Ammon's horn (tissue), 1 donor: Measurements from ENCODE around the gene GAA.

Source experiments
- DNase-seq: peaks from one replicate; pipeline ENCODE4 v3.0.0-alpha.2; 2016; ENCODE audit warnings: low spot score

GAA gene

DNA sequence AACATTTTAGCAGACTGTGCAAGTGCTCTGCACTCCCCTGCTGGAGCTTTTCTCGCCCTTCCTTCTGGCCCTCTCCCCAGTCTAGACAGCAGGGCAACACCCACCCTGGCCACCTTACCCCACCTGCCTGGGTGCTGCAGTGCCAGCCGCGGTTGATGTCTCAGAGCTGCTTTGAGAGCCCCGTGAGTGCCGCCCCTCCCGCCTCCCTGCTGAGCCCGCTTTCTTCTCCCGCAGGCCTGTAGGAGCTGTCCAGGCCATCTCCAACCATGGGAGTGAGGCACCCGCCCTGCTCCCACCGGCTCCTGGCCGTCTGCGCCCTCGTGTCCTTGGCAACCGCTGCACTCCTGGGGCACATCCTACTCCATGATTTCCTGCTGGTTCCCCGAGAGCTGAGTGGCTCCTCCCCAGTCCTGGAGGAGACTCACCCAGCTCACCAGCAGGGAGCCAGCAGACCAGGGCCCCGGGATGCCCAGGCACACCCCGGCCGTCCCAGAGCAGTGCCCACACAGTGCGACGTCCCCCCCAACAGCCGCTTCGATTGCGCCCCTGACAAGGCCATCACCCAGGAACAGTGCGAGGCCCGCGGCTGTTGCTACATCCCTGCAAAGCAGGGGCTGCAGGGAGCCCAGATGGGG, 3.1 kb downstream of the GAA start:
- DNase-seq = no peak

DNA sequence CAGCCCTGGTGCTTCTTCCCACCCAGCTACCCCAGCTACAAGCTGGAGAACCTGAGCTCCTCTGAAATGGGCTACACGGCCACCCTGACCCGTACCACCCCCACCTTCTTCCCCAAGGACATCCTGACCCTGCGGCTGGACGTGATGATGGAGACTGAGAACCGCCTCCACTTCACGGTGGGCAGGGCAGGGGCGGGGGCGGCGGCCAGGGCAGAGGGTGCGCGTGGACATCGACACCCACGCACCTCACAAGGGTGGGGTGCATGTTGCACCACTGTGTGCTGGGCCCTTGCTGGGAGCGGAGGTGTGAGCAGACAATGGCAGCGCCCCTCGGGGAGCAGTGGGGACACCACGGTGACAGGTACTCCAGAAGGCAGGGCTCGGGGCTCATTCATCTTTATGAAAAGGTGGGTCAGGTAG, 3.6 kb downstream of the GAA start:
- no peak for DNase-seq

DNA sequence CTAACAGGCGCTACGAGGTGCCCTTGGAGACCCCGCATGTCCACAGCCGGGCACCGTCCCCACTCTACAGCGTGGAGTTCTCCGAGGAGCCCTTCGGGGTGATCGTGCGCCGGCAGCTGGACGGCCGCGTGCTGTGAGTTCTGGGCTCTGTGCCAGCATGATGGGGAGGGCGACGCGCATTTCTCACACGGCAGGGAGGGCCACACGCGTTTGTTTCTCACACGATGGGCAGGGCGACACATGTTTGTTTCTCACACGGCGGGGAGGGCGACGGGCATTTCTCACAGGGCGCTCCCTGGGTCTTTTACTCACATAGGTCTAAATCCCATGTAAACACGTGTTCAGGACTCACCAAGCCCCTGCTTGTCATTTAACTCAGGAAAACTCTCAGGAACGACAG, 4.4 kb downstream of the GAA start:
- peak; percentile 58 for DNase-seq

DNA sequence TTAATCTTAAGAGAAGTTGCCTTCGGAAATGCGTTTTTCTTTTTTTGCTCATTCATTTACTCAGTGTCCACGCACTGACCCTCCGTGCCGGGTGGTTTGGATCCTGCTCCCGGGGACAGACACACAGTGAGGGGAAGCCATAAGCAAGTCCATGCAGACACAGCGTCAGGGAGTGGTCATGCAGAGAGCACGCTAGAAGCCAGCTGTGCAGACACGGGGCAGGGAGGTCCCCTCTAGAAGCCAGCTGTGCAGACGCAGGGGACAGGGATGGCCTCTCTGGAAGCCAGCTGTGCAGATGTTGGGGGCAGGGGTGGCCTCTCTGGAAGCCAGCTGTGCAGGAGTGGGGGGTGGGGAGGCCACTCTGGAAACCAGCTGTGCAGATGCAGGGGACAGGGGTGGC, 4.8 kb downstream of the GAA start:
- DNase-seq = no peak

DNA sequence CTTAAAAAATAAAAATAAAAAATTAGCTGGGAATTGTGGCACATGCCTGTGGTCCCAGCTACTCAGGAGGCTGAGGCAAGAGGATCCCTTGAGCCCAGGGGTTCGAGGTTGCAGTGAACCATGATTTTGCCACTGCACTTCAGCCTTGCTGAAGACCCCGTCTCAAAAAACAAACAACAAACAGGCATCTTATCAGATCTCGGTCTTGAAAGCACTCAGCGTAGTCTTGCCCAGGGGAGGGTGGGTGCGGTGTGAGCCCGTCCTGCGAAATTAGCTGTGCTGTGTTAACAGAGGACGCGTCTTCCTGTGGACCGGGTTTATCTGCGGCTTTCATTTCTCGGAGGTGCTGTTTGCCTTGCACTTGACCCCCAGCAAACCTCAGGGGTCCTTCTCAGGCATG, 5.4 kb downstream of the GAA start:
- DNase-seq = no peak

DNA sequence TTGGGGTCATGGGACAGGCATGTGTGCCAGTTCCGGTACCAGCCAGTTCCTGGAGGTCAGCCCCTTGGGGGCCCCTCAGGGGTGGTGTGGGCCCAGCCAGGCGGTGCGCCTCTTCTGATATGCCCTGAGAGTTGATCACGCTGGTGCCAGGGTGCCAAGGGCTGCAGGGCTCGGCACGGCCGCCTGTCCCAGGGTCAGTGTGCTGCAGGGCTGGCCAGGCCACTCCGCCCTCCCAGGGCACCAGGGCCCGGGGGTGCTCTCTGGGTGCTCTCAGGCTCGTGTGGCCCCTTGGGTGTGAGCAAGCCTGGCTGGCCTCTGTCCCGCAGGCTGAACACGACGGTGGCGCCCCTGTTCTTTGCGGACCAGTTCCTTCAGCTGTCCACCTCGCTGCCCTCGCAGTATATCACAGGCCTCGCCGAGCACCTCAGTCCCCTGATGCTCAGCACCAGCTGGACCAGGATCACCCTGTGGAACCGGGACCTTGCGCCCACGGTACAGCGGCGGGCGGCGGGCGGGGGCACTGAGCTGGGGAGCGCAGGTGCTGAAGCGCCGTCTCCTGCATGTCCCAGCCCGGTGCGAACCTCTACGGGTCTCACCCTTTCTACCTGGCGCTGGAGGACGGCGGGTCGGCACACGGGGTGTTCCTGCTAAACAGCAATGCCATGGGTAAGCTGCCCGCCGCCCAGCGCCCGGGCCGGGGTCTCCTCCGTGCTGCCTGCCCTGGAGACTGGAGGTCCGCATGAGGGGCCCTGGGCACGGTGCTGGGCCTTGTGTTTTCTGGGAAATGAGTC, 6.0 kb downstream of the GAA start:
- DNase-seq = no peak

DNA sequence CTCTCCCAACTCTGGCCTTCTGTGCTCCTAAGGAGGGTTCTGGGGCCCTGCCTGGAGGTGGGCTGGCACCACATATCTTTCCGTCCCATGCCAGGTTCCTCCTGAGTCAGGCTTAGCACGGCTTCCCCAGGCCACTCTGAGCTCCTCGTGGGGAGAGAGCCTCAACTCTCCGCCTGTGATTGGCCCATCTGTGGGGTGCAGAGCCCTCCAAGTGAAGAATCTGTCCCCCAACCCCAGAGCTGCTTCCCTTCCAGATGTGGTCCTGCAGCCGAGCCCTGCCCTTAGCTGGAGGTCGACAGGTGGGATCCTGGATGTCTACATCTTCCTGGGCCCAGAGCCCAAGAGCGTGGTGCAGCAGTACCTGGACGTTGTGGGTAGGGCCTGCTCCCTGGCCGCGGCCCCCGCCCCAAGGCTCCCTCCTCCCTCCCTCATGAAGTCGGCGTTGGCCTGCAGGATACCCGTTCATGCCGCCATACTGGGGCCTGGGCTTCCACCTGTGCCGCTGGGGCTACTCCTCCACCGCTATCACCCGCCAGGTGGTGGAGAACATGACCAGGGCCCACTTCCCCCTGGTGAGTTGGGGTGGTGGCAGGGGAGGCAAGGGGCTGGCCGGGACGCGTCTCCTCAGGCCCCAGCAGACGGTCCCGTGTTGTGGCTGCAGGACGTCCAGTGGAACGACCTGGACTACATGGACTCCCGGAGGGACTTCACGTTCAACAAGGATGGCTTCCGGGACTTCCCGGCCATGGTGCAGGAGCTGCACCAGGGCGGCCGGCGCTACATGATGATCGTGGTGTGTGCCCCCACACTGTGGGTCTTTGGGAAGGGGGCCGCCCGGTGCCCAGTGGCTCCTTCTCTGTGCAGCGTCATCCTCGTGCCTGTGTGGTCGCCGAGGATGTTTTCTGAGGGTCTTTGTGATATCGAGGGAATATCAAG, 6.9 kb downstream of the GAA start:
- no peak for DNase-seq

DNA sequence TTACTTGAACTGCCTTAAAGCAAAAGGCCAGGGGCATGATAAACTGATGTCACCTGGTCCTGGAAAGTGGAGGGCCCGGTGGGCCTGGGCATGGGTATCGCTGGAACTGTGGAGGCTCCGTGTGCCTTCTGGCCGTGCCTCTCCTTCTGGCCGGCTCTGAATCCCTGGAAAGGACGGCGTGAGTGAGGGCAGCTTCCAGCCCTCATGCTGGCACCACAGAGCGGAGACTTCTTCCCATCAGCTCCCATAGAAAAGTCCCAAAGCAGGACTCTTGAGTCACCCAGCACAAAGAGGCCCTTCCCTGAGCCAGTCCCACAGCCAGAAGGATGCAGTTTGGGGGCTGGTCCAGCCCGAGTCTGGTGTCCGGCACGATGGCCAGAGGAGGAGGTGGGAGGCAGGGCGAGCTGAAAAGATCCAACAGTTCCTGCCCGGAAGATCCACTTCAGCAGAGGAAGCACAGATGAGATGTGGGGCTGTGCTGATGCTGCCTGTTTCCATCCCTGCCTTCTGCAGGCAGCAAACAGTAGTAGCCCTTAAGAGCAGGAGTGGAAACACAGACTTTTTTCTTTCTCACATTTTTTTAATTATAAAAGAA, 7.8 kb downstream of the GAA start:
- DNase-seq = no peak

DNA sequence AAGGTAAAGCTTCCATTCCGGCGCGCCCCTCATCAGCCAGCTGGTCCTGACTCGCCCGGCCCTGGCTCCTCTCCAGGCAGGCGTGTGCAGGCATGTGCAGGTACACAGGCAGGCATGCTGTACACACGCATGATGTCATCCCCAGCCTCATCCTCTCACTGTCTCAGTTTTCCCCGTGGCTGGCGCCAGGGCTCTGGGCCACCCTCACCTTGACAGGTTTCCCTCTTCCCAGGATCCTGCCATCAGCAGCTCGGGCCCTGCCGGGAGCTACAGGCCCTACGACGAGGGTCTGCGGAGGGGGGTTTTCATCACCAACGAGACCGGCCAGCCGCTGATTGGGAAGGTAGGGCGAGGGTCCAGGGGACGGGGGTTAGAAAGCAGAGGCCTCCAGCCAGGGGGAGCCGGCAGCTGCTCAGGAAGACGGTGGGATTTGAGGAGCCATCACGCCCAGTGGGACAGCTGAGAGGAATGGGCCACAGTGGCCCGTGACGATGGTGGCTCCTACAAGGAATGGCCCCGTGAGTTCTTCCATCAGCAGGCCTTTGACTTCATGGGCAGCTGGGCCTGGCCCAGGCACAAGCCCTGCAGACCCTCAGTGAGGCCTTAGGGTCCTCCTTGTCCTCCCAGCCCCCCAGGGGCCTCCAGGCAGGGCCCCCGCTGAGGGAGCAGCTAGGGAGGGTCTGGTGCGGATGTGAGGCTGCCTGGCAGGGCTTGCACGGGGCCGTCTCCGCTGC, 8.5 kb downstream of the GAA start:
- no peak for DNase-seq

DNA sequence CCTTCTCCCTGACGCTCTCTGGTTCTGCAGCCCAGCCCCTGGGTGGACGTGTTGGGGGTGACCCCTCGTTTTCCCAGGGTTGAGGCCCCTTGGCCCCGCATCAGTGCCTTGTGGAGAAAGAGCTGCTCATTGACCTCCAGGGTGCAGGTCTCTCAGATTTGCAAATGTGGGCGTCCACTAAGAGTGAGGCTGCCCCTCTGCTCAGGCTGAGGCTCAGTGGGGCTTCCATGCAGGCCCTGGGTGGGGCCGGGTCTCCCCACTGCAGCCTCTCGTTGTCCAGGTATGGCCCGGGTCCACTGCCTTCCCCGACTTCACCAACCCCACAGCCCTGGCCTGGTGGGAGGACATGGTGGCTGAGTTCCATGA, 9.0 kb downstream of the GAA start:
- DNase-seq = no peak

DNA sequence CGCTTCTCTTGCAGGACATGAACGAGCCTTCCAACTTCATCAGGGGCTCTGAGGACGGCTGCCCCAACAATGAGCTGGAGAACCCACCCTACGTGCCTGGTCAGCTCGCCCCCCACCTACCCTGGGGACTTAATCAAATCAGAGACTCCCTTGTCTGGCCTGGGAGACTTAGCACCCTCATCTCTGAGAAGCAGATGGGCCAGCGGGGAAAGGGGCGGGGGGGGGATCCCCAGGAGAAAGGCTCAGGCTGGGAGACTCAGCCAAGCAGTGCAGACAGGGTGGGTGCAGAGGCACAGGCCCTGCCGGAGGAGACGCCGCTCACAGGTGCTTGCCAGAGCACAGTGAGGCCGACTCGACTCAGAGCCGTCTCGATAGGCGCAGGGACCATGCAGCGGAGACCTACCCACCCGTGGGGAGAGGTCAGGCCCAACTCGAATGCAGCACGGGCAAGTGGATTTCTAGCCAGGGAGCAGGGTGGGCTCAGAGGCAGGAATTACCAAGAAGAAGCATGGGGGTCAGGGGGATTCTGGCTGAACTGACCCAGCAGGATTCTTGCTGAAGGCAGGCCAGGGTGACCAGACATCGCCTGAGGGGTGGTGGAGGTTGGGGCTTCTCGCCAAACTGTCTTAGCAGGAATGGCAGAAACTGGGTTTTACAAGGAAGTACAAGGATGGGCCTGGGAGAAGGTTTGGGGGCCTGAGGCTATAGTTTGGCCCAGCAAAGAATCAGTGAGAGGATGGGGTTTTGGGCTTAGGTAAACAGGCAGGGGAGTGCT, 9.7 kb downstream of the GAA start:
- DNase-seq = no peak

DNA sequence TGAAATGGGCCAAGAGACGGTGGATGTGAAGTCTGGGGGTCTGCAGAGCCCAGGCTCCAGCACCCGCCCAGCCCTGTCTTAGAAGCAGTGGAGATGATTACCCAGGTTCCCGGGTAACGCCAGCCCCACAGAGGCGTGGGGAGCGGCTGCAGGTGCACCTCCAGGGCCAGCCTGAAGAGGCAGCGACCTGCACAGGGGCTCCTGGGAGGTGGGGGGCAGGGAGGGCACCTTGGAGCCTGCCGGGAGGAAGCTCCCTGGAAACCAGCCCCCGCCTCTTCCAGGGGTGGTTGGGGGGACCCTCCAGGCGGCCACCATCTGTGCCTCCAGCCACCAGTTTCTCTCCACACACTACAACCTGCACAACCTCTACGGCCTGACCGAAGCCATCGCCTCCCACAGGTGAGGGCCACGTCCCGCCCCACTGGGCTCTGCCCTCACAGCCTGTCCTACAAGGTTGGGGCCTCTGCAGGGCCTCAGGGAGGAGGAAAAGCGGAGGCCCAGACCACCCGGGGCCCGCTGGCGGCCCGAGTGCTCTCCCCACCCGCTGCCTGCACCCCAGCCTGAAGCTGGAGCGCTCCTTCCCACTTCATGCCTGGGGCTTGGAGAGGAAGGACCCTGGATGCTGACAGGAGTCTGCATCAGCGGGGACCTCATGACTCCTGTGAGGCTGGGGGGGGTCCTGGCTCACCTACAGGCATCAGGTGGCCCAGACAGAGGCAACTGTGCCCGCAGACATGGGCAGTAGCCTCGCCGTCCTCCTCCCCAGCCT, 10.5 kb downstream of the GAA start:
- no peak for DNase-seq

DNA sequence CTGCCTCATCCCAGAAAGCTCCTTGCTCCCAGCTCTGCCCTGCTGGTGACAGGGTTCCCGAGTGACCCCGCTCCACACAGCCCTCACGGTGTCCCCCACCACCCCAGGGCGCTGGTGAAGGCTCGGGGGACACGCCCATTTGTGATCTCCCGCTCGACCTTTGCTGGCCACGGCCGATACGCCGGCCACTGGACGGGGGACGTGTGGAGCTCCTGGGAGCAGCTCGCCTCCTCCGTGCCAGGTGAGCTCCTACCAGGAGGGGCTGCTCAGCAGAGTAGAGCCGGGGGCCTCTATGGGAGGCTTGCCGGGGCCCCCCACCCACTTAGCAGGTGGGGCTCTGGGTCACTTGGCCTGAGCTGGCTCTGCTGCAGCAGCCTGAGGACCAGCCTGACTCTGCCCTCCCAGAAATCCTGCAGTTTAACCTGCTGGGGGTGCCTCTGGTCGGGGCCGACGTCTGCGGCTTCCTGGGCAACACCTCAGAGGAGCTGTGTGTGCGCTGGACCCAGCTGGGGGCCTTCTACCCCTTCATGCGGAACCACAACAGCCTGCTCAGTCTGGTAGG, 11.2 kb downstream of the GAA start:
- no peak for DNase-seq

DNA sequence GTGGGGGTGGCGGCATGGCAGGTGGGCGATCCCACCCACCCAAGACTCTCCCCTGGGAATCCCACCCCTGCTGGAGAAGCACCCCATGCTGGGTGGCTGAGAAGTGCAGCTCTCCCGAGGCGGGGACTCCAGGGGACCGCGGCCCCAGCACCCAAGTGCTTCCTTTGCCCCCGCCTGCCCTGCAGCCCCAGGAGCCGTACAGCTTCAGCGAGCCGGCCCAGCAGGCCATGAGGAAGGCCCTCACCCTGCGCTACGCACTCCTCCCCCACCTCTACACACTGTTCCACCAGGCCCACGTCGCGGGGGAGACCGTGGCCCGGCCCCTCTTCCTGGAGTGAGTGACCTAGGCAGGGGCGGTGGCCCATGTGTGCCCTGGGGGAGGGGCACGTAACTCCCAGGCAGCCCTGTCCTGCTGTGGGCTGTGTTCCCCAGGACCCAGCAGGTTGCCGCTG, 11.7 kb downstream of the GAA start:
- DNase-seq = no peak

DNA sequence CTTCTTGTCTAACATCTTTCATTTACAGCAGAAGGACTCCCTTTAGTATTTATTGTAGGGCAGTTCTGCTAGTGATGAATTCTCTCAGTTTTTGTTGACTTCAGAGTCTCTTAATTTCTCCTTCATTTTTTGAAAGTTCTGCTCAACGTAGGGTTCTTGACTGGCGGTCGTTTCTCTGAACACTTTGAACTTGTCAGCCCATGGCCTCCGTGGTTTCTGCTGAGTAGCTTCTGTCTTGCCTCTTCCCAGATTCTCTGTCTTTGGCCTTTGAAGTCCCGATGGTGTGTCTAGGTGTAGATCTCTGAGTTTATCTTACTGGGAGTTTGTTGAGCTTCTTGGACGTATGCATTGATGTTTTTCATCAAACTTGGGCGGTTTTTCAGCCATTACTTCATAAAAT, 13.4 kb downstream of the GAA start:
- DNase-seq = no peak

DNA sequence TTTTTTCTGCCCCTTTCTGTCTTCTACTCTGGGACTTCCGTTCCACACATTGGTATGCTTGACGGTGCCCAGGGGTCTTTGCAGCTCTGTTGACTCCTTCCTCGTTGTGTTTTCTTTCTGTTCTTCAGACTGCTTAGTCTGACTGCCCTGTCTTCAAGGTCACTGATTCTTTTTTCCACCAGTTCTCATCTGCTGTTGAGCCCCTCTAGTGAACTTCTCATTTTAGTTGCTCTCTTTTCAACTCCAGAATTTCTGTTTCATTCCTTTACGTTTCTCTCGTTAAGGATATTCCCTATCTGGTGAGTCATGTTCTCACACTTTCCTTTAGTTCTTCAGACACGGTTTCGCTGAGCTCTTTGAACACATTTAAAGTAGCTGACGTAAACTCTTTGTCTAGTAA, 13.8 kb downstream of the GAA start:
- no peak for DNase-seq

DNA sequence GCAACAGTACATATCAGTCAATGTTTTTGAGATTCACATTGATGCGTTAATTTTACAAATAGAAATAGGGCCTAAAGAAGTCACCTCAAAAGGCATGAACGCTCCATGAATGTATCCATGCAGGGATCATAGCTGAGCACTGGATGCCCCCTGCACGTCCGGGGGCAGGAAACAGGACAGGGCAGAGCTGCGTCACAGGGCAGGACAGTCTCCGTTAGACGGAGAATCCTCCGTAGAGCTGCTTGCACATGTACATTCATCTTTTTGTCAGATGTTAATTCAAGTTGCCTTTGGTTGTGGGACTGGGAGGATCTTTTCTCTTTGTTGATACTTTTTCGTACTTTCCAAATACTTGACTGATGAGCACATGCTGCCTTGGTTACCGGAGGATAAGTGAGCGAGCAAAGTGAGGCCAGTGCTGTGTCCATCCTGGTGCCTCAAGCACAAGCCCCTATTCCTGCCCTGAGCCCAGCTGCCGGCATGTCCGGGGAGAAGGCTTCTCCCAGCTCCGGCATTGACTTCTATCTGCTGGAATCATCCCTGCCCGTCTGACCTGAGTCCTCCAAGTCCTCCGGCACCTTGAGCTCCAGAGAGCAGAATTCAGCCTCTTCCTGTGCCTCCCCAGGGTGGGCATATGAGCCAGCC, 15.0 kb downstream of the GAA start:
- no peak for DNase-seq

DNA sequence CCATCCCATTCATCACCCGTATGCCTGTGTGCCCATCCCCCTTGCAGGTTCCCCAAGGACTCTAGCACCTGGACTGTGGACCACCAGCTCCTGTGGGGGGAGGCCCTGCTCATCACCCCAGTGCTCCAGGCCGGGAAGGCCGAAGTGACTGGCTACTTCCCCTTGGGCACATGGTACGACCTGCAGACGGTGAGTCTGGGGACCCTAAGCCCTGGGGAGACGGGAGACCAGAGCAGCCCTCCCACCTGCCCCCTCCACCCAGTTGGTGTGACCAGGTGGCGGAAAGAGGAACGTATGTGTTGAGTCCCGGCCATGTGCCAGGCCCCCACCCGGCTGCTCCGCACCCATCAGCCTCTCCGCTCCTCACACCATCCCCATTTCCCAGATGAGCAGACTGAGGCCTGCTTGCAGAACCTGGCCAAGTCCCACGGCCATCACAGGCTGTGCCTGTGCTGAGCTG, 15.6 kb downstream of the GAA start:
- DNase-seq = no peak
